CD4-positive, alpha-beta T cell treated with Interleukin-6 at 100 ng/mL for 8 hours (primary cell): Measurements from ENCODE around the gene PLD5.
"Not testable (repeated sequence)": the region's sequence is repeated elsewhere in the genome, so short reads cannot be mapped to it uniquely, and the experiment has no call there.

ENCODE experiments used
- DNase-seq: peaks from one replicate; pipeline ENCODE4 v3.0.0-alpha.2; 2020; ENCODE audit warnings: mixed read lengths, low spot score

Gene PLD5

DNA sequence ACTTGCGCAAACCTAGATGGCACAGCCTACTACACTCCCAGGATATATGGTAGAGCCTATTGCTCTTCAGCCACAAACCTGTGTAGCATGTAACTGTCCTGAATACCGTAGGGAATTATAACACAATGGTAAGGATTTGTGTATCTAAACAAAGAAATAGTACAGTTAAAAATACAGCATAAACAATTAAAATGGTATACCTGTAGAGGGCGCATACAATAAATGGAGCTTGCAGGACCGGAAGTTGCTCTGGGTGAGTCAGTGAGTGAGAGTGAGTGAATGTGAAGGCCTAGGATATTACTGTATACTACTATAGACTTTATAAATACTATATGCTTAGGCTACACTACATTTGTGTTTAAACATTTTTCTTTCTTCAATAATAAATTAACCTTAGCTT lies 99.3 kb downstream of the PLD5 start:
- no peak for DNase-seq

DNA sequence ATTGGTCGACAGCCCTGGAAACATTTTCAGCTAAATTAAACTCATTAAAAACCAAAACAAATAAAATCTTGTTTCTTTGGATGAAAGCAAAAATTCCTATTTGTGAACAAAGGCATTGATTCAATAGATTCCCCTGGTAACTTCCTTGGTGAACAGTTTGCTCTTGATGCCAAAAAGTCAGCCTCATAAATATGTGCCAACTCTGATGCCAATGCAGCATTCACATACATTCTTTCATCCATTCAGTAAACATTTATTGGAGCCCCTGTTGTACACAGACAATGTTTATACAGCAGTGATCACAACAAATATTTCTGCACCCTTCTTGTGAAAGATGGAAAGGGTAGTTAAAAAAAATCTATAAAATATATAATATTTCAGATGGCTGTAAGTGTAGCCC lies 107.8 kb downstream of the PLD5 start:
- no peak for DNase-seq

DNA sequence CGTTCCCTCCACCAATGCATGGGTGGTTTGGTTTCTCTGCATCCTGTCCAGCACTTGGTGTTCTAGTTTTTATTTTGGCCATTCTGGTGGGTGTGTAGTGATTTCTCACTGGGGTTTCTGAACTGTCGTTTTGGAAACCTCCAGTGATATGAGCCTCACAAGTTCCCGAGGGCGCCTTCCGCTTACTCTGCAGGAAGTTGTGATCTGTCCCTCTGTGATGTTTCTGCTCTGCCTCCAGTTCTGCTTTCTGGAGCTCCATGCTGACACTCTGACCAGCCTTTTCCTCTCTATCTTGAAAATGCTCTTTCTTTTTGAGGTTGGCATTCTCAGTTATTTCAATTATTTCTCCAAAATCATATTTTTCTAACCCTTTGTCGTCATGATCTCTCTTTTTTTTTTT lies 111.6 kb downstream of the PLD5 start:
- DNase-seq: no peak

GRCh38 chr1:242411901-242412300 lies 112.6 kb downstream of the PLD5 start:
- no peak for DNase-seq

DNA sequence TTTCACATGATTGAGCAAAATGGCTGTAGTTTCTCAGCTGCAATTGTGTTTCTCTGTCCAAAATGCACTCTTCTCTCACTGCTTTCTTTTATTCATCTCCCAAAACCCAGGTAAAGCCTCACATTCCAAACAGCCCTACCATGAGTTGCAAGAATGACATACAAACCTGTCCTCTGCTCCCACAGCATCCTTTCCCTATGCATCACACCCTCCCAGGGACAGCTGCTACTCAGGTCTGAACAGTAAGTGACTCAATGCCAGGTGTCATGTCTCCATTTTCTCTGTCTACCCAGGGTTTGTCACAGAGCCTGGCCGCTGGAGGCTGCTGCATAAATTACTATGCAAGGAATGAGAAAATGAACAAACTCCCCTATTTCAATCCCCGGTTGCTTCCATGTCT lies 118.5 kb downstream of the PLD5 start:
- DNase-seq: no peak

GRCh38 chr1:242404296-242404695 lies 120.2 kb downstream of the PLD5 start:
- DNase-seq: no peak

DNA sequence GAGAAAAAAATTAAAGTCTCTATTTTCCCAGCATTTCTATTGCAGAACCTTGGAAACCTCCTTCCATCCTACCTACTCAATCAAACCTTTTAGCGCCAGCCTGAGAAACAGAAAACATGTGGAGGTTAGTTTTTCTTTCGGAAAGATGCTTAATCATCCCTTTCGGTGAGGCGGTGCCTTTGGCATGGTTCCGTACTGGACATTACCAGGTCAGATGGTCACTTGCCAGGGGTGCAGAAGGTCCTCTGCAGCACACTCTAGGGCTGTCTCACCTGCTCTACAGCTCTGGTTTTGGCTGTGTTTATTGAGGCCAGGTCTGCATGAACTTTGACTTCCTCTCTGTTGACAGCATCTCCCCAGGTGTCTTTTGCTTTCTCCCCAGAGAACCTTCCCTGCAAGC lies 121.5 kb downstream of the PLD5 start:
- no peak for DNase-seq

DNA sequence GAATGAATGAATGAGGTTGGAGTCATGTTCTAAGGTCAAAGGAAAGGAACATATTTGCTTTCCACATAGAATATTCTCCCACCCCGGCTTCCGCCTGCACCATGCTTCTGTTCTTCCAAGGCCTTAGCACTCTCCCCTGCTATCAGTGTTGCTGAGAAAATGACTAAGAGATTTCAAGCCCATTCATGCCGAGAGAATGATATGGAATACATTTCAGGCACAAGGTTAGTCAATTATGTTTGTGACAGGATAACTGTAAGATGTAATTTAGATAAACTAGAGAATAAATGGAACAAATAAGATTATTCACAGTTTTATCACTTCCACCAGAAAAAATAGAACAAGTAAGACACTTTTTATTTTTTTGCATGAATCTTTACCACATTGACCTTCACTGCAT lies 122.6 kb downstream of the PLD5 start:
- no peak for DNase-seq

DNA sequence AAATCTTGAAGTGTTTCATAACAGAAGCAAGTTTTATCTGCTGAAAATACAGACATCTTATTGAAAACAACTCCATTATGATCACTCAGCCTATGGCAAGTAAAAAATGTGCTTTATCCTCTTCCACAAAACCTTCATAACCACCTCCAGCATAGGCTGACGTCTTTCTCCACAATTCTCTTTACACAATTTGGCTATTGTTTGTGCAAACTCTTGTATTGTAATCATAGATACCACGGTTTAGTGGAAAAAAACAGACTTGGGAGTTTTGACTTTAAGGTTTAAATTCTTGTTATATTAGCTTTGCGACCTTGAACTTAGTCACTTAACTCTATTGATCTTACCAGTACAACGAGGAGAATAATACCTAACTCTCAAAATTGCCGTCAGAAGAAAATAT lies 126.1 kb downstream of the PLD5 start:
- DNase-seq: no peak

DNA sequence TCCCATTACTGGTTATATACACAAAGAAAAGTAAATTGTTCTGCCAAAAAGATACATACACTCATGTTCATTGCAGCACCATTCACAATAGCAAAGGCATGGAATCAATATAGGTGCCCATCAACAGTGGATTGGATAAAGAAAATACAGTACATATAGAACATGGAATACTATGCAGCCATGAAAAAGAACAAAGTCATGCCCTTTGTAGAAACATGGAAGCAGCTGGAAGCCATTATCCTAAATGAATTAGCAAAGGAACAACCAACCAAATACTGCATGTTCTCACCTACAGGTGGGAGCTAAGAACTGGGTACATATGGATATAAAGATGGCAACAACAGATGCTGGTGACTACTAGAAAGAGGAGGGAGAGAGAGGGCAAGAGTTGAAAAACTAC lies 132.6 kb downstream of the PLD5 start:
- no peak for DNase-seq

DNA sequence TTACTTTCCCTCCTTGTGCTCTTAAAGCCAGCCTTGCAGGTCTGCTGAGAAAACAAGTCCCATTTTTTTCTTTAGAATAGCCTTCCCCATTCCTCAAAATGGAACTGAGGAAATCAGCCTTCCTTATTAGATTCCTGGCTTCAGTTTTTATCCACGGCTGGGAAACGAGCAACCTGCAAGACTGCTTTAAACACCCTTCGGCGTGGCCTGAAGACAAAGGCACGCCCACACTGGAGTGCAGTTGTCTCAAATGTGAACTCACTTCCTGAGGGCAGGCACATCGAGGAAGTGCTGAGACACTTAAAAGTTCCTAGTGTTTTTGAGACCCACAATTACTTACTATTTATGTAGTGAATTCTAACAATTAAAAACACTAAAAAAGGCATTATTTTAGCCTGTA lies 148.4 kb downstream of the PLD5 start:
- DNase-seq: not testable (repeated sequence)

GRCh38 chr1:242350446-242350845 lies 174.1 kb downstream of the PLD5 start:
- not testable (repeated sequence) for DNase-seq

- DNase-seq: no peak
Measured at GRCh38 chr1:242349636-242350035, 174.9 kb downstream of the PLD5 start.

GRCh38 chr1:242330865-242331264 lies 193.6 kb downstream of the PLD5 start:
- DNase-seq: not testable (repeated sequence)

GRCh38 chr1:242327381-242327780 lies 197.1 kb downstream of the PLD5 start:
- DNase-seq: not testable (repeated sequence)

DNA sequence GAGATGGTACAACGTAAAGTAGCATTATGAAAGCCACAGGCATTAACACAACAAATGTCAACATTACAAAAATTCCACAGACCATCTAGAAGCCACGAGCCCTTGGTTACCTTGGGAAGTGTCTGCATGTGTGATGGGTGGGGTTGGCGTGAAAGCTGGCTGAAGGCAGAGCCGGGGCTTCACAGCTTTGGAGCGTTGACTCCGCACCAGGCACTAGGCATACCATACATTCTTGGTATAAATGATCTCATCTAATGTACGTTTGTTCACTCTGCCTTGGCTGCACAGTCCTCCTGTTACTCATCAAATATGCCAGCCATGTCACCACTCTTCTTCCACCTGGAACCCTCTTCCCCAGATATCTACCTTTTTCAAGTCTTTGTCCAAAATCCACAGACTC lies 202.5 kb downstream of the PLD5 start:
- not testable (repeated sequence) for DNase-seq

DNA sequence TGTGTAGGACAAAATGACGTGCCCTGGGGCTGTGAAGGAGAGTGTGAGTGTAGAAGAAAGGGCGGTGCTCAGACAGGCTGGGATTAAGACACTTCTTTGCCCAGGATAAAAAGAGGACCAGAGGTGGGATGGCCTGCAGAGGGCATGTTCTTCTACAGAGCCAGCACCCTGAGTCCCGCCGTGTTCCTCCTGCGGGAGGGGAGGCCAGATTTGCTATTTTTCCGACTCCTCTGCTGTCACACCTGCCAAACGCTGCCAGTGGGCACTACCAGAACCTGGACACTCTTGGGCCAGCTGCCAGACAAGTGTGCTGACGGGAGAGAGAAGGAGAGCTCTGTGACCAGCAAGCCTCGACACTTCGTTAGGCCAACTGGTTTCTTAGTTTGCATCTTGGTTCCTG lies 206.4 kb downstream of the PLD5 start:
- DNase-seq: no peak

DNA sequence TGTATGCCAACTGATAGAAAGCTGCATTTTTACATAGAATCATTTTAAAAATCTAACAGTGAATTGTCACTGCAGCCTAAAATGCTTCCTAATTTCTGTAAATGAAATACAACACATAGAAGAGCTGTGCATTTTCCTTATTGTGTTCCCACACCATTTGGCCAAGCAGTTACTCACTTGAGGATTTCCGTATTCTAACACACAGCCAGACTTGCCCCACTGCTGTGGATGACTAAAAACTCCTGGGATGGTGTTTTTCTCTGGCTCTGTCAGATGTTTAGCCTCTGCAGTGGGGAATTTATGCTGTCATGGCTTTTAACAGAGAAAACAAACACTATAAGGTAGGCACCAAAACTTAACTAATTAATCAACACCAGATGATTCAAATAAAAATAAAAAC lies 209.6 kb downstream of the PLD5 start:
- not testable (repeated sequence) for DNase-seq

- DNase-seq: not testable (repeated sequence)
Measured at GRCh38 chr1:242314085-242314649, 210.3 kb downstream of the PLD5 start.

- not testable (repeated sequence) for DNase-seq
Measured at GRCh38 chr1:242308681-242309080, 215.8 kb downstream of the PLD5 start.

DNA sequence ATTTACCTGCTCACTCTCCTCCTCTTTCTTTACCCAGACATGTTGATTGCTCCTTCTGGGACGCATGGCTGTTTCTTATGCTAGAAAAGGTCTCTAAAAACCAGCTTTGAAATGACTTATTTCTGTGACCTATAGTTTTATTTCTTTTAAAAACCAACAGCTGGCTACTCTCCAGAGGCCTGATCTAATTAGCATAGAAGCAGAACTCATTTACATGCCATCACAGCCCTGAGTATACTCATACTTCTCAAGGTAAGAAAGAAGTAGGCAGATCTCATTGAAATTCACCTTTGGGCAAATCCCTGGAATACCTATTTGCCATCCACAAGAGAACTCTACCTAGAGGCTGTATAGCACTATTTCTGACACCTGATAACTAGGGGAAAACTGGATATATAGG lies 230.7 kb downstream of the PLD5 start:
- not testable (repeated sequence) for DNase-seq

DNA sequence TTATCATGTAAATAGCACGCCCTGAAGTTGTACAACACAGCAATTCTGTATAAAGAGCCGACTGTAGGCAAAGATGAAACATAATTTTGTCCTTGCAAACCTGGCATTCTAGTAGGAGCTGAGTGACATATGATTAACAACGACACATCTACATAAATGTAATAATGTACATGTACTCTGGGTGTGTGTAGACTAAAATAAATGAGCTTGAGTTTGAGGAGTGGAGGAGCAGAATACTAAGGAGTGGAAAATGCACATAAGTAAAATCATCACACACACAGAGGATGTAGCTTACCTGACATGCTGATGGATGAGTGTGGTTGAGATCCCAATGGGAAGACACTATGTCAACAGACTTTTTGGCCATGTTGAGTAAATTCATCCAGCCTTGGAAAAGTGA lies 236.4 kb downstream of the PLD5 start:
- not testable (repeated sequence) for DNase-seq

DNA sequence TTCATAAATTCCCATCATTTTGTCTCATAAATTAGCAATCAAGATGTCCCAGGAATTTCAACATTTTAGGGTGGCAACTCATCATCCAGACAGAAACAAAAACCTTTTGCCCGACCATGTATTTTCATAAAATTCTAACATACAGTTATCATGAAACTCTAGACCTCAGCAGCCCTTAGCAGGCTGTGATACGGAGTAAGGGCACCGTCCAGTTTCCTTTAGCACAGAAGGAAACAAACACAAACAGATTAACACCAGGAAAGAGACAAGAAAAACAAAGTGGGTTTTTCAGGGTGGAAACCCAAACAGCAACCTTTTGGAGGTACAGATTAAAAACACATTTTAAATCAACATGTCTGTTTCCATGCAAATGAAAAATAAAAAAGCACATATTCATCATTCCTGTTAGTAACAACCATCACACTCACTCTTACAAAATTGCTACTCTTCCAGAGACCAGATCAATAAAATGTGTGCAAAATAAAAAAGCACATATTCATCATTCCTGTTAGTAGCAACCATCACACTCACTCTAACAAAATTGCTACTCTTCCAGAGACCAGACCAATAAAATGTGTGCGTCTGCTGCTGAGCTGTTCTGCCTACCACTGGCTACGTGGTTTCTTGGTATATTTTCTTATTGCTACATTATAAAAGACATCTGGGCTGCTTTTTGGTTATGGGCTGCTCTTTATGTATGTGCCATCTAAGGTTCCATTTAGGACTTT lies 241.6 kb downstream of the PLD5 start:
- DNase-seq: not testable (repeated sequence)

DNA sequence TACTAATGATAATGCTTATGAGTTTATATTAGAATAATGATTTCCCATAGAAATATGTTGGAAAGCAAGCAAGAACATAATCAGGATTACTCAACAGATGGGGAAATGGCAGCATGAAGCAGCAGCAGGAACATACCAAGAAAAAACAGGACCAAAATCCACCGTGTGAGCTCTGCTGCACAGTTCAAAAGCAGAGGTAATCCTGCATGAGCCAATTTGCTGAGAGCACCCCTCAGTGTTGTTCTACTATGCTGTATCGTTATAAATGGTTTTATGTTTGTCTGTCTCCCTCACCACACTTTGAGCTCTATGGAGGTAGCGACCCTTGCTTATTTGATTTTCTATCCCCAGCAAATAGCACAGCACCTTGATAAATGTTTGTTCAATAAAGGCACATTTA lies 246.1 kb downstream of the PLD5 start:
- not testable (repeated sequence) for DNase-seq
